Activated naive CD4-positive, alpha-beta T cell treated with anti-CD3 and anti-CD28 coated beads for 36 hours (primary cell): ENCODE results near the gene SMC4. TPM values are rescaled to one million over a fixed set of nuclear protein-coding genes. Genes with fewer than 3 reads are reported as not detected.
"Not testable (repeated sequence)": the region's sequence is repeated elsewhere in the genome, so short reads cannot be mapped to it uniquely, and the experiment has no call there.

Experiments used
- CTCF ChIA-PET: fragments of 350-600 bp; sonication (Branson Sonifier 250); formaldehyde crosslinking; loops from one replicate; lab custom pipeline; 2021; ENCODE audit warnings: antibody characterized with exemption; lab: Charles Lee
- DNase-seq: peaks from one replicate; pipeline ENCODE4 v3.0.0-alpha.2; 2020
- H3K27ac Mint-ChIP-seq: one replicate; pipeline ENCODE4 v1.8.0; 2021; ENCODE audit warnings: mild to moderate bottlenecking, mixed read lengths
- H3K27me3 Mint-ChIP-seq: one replicate; pipeline ENCODE4 v1.8.0; 2021; ENCODE audit warnings: low read depth, mixed read lengths
- H3K36me3 Mint-ChIP-seq: one replicate; pipeline ENCODE4 v1.8.0; 2021; ENCODE audit warnings: low read depth, mixed read lengths
- H3K4me1 Mint-ChIP-seq: one replicate; pipeline ENCODE4 v1.8.0; 2021; ENCODE audit warnings: low read depth, mixed read lengths
- H3K4me3 Mint-ChIP-seq: one replicate; pipeline ENCODE4 v1.8.0; 2021; ENCODE audit warnings: mild to moderate bottlenecking, moderate library complexity, mixed read lengths
- H3K9me3 Mint-ChIP-seq: one replicate; pipeline ENCODE4 v1.8.0; 2021; ENCODE audit warnings: mixed read lengths
- intact Hi-C: fragments of 100-400 bp; cut with micrococcal nuclease; formaldehyde crosslinking; loops from one replicate; pipeline ENCODE4 v1.15.1; 2023
- total RNA-seq, 2 experiments: library from RNA; stranded (reverse); gene quantifications; one replicate each; pipeline ENCODE4 v1.2.3, GENCODE V29; 2021

SMC4 gene
- total RNA-seq, 2 experiments from 2014 or later = 187 to 191 TPM

GRCh38 chr3:160449636-160450598 is 50.5 kb downstream of the SMC4 start, which contains the start of gene TRIM59:
TSS of gene TRIM59 (minus strand) at chr3:160449786. CDS start at chr3:160439183, 10,603 bp downstream.
- peak; percentile 98 for DNase-seq
- H3K27me3 Mint-ChIP-seq = no peaks in the 10 kb centered on the region
- CTCF ChIA-PET = interaction anchor here (0.6 to 1.3 kb wide), 8 partner anchors 9 to 417 kb away, joined by 3 to 4 read pairs (median 4); partner anchors contain the start of gene SMC4
- H3K27ac Mint-ChIP-seq = peak within 1 kb of the TSS; percentile 90
- peaks cover 16% of the 10 kb centered on the region for H3K36me3 Mint-ChIP-seq
- peaks cover 26% of the 10 kb centered on the region for H3K4me1 Mint-ChIP-seq
- peak within 1 kb of the TSS; percentile 91 for H3K4me3 Mint-ChIP-seq
- intact Hi-C loops = loop anchor here (1.0 to 5.0 kb wide), 7 partner anchors 36 to 1643 kb away; partner anchors contain the start of genes IFT80, KPNA4, NMD3 and SMC4
- H3K9me3 Mint-ChIP-seq = no peaks in the 10 kb centered on the region

GRCh38 chr3:160450846-160451245 is 51.4 kb downstream of the SMC4 start:
- intact Hi-C loops = no loop called here
- Mint-ChIP-seq H3K9me3 (no peaks in the 10 kb centered on the region), H3K27ac (peak overlapping the region; percentile 90), H3K4me3 (peak overlapping the region; percentile 91), H3K4me1 (peaks cover 22% of the 10 kb centered on the region), H3K27me3 (no peaks in the 10 kb centered on the region), H3K36me3 (peaks cover 12% of the 10 kb centered on the region)
- CTCF ChIA-PET = interaction anchor here (0.5 to 0.9 kb wide), 4 partner anchors 38 to 237 kb away, joined by 3 to 5 read pairs (median 3); no protein-coding TSS in a partner anchor
- DNase-seq = no peak

- H3K27me3 Mint-ChIP-seq = no peaks in the 10 kb centered on the region
- intact Hi-C loops = no loop called here
- no peak overlapping the region for H3K27ac Mint-ChIP-seq
- no peaks in the 10 kb centered on the region for H3K9me3 Mint-ChIP-seq
- H3K4me1 Mint-ChIP-seq = peaks cover 17% of the 10 kb centered on the region
- CTCF ChIA-PET = interaction anchor here (0.7 kb wide), 1 partner anchor 12 kb away, joined by 3 read pairs; no protein-coding TSS in a partner anchor
- H3K36me3 Mint-ChIP-seq = peaks cover 8% of the 10 kb centered on the region
- H3K4me3 Mint-ChIP-seq = no peak overlapping the region
- DNase-seq = no peak
Observed at GRCh38 chr3:160451602-160452001, 52.2 kb downstream of the SMC4 start.

- H3K4me3 Mint-ChIP-seq, H3K9me3 Mint-ChIP-seq, H3K27me3 Mint-ChIP-seq, intact Hi-C loops, H3K36me3 Mint-ChIP-seq, DNase-seq, H3K27ac Mint-ChIP-seq: not testable (repeated sequence)
- CTCF ChIA-PET = interaction anchor here (0.6 kb wide), 1 partner anchor 33 kb away, joined by 3 read pairs; no protein-coding TSS in a partner anchor
- peaks cover 14% of the 10 kb centered on the region for H3K4me1 Mint-ChIP-seq
Observed at GRCh38 chr3:160452251-160452650, 52.8 kb downstream of the SMC4 start.

GRCh38 chr3:160454995-160455394 is 55.5 kb downstream of the SMC4 start:
- H3K9me3 Mint-ChIP-seq = no peaks in the 10 kb centered on the region
- no peaks in the 10 kb centered on the region for H3K36me3 Mint-ChIP-seq
- intact Hi-C loops = no loop called here
- no peak for DNase-seq
- H3K4me1 Mint-ChIP-seq = peaks cover 6% of the 10 kb centered on the region
- no peaks in the 10 kb centered on the region for H3K27me3 Mint-ChIP-seq
- CTCF ChIA-PET = interaction anchor here (1.0 kb wide), 1 partner anchor 9 kb away, joined by 3 read pairs; no protein-coding TSS in a partner anchor
- no peak overlapping the region for H3K4me3 Mint-ChIP-seq
- H3K27ac Mint-ChIP-seq = no peak overlapping the region

- H3K4me1 Mint-ChIP-seq = no peaks in the 10 kb centered on the region
- no peak overlapping the region for H3K27ac Mint-ChIP-seq
- CTCF ChIA-PET = no interaction called here
- no peak for DNase-seq
- no peak overlapping the region for H3K4me3 Mint-ChIP-seq
- no peaks in the 10 kb centered on the region for H3K9me3 Mint-ChIP-seq
- no peaks in the 10 kb centered on the region for H3K36me3 Mint-ChIP-seq
- H3K27me3 Mint-ChIP-seq = no peaks in the 10 kb centered on the region
- intact Hi-C loops = no loop called here
Observed at GRCh38 chr3:160455846-160456245, 56.4 kb downstream of the SMC4 start.

- no peak for DNase-seq
- peaks cover 2% of the 10 kb centered on the region for H3K27me3 Mint-ChIP-seq
- no peak overlapping the region for H3K27ac Mint-ChIP-seq
- no peaks in the 10 kb centered on the region for H3K36me3 Mint-ChIP-seq
- H3K9me3 Mint-ChIP-seq = no peaks in the 10 kb centered on the region
- CTCF ChIA-PET = no interaction called here
- no peaks in the 10 kb centered on the region for H3K4me1 Mint-ChIP-seq
- no peak overlapping the region for H3K4me3 Mint-ChIP-seq
- intact Hi-C loops = no loop called here
Observed at GRCh38 chr3:160458151-160458550, 58.7 kb downstream of the SMC4 start.

GRCh38 chr3:160459450-160459970 is 60.1 kb downstream of the SMC4 start:
- Mint-ChIP-seq H3K9me3 (no peaks in the 10 kb centered on the region), H3K4me3 (no peak overlapping the region), H3K36me3 (no peaks in the 10 kb centered on the region), H3K27me3 (peaks cover 2% of the 10 kb centered on the region), H3K4me1 (no peaks in the 10 kb centered on the region), H3K27ac (no peak overlapping the region)
- intact Hi-C loops = no loop called here
- no peak for DNase-seq
- CTCF ChIA-PET = interaction anchor here (1.0 to 1.1 kb wide), 2 partner anchors 10 to 18 kb away, joined by 3 read pairs; partner anchors contain the start of gene TRIM59

GRCh38 chr3:160460033-160460432 is 60.6 kb downstream of the SMC4 start:
- CTCF ChIA-PET = interaction anchor here (1.0 to 1.1 kb wide), 2 partner anchors 10 to 17 kb away, joined by 3 read pairs; partner anchors contain the start of gene TRIM59
- no peak overlapping the region for H3K4me3 Mint-ChIP-seq
- no peaks in the 10 kb centered on the region for H3K36me3 Mint-ChIP-seq
- H3K27ac Mint-ChIP-seq = no peak overlapping the region
- peaks cover 2% of the 10 kb centered on the region for H3K27me3 Mint-ChIP-seq
- intact Hi-C loops = no loop called here
- H3K9me3 Mint-ChIP-seq = no peaks in the 10 kb centered on the region
- no peaks in the 10 kb centered on the region for H3K4me1 Mint-ChIP-seq
- DNase-seq = no peak

GRCh38 chr3:160464321-160464720 is 64.9 kb downstream of the SMC4 start:
- CTCF ChIA-PET = interaction anchor here (1.1 kb wide), 1 partner anchor 23 kb away, joined by 4 read pairs; no protein-coding TSS in a partner anchor
- no peaks in the 10 kb centered on the region for H3K36me3 Mint-ChIP-seq
- no peak overlapping the region for H3K4me3 Mint-ChIP-seq
- no peak for DNase-seq
- H3K27ac Mint-ChIP-seq = no peak overlapping the region
- no peaks in the 10 kb centered on the region for H3K4me1 Mint-ChIP-seq
- peaks cover 3% of the 10 kb centered on the region for H3K9me3 Mint-ChIP-seq
- intact Hi-C loops = no loop called here
- H3K27me3 Mint-ChIP-seq = peaks cover 4% of the 10 kb centered on the region

- CTCF ChIA-PET = interaction anchor here (1.1 kb wide), 1 partner anchor 22 kb away, joined by 4 read pairs; no protein-coding TSS in a partner anchor
- intact Hi-C loops = no loop called here
- H3K27ac Mint-ChIP-seq = no peak overlapping the region
Observed at GRCh38 chr3:160464971-160465370, 65.5 kb downstream of the SMC4 start.

GRCh38 chr3:160470181-160470580 is 70.7 kb downstream of the SMC4 start:
- Mint-ChIP-seq H3K9me3 (peaks cover 20% of the 10 kb centered on the region), H3K4me1 (no peaks in the 10 kb centered on the region), H3K27ac (no peak overlapping the region), H3K36me3 (peaks cover 5% of the 10 kb centered on the region), H3K4me3 (no peak overlapping the region), H3K27me3 (peaks cover 14% of the 10 kb centered on the region)
- intact Hi-C loops = no loop called here
- DNase-seq = no peak
- CTCF ChIA-PET = no interaction called here

More at GRCh38 chr3:160464971-160465370, 65.5 kb downstream of the SMC4 start:
- peaks cover 9% of the 10 kb centered on the region for H3K9me3 Mint-ChIP-seq
- DNase-seq = no peak
- H3K36me3 Mint-ChIP-seq = peaks cover 4% of the 10 kb centered on the region
- no peak overlapping the region for H3K4me3 Mint-ChIP-seq
- peaks cover 7% of the 10 kb centered on the region for H3K27me3 Mint-ChIP-seq
- no peaks in the 10 kb centered on the region for H3K4me1 Mint-ChIP-seq
